ENCODE data around the gene DRGX.

DNA sequence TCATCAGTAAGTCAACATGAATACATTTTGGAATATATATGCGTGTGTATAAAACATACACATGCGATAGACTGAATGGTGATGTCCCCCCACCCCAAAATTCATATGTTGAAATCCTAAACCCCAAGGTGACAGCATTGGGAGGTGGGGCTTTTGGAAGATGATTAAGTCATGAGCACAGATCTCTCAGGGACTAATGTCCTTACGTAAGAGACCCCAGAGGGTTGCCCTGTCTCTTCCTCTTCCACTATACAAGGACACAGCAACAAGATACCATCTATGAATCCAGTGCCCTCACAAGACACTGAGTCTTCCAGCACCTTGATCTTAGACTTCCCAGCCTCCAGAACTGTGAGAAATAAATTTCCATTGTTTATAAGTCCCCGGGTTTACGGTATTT lies 22.5 kb downstream of the DRGX start:
- no peak for TF ChIP-seq ZNF501 (tag by site-specific recombination; IDR thresholded peaks at IDR 0.05)
- TF ChIP-seq, protein P1, sequence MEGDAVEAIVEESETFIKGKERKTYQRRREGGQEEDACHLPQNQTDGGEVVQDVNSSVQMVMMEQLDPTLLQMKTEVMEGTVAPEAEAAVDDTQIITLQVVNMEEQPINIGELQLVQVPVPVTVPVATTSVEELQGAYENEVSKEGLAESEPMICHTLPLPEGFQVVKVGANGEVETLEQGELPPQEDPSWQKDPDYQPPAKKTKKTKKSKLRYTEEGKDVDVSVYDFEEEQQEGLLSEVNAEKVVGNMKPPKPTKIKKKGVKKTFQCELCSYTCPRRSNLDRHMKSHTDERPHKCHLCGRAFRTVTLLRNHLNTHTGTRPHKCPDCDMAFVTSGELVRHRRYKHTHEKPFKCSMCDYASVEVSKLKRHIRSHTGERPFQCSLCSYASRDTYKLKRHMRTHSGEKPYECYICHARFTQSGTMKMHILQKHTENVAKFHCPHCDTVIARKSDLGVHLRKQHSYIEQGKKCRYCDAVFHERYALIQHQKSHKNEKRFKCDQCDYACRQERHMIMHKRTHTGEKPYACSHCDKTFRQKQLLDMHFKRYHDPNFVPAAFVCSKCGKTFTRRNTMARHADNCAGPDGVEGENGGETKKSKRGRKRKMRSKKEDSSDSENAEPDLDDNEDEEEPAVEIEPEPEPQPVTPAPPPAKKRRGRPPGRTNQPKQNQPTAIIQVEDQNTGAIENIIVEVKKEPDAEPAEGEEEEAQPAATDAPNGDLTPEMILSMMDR (tag by site-specific recombination; IDR thresholded peaks at IDR 0.05) = no peak

All from HEK293 (cell line).